Measurements from ENCODE around the gene CEMIP. TPM values are rescaled to one million over a fixed set of nuclear protein-coding genes. Genes with fewer than 3 reads are reported as not detected.

Gene CEMIP
- total and polyA plus RNA-seq, 7 experiments from 2014 or later, result 0.02 TPM; not detected in 6

DNA sequence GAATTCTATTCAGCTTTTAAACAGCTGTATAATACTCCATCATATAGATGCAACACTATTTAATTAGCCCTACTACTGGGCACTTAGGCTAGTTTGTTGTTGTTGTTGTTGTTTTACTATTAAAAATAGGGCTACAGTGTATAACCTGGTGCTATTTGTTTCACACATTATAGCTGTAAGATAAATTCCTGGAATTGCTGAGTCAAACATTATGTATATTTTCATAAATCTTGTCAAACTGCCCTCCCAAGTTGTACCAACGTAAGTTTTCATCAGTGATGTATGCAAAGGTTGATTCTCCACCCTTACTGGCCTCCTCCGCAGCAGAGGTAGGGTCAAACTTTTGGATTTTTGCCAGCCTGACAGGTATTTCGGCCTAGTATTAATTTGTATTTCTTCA, 3.8 kb upstream of the CEMIP start:
- Histone ChIP-seq H3K4me1 (ENCODE audit: control insufficient read depth in 2 of 2, insufficient read depth in 2 of 2, low read length in 2 of 2) (no peaks in the 10 kb centered on the region), H3K27me3 (ENCODE audit: control insufficient read depth in 2 of 2, insufficient read depth in 2 of 2, low read length in 2 of 2) (peaks cover 4 to 17% of the 10 kb centered on the region in 2 donors), H3K36me3 (ENCODE audit: control insufficient read depth in 2 of 3, insufficient read depth in 3 of 3, low read length in 3 of 3) (no peaks in the 10 kb centered on the region), H3K27ac (ENCODE audit: low read depth, low read length) (no peak overlapping the region), H3K4me3 (ENCODE audit: low read length) (no peak overlapping the region), H3K9me3 (ENCODE audit: control insufficient read depth in 2 of 3, low read length in 3 of 3) (no peaks in the 10 kb centered on the region)
- Mint-ChIP-seq H3K36me3 (no peaks in the 10 kb centered on the region), H3K9me3 (no peaks in the 10 kb centered on the region), H3K27me3 (peaks cover 18 to 38% (median 23%) of the 10 kb centered on the region in 5 donors), H3K27ac (no peak overlapping the region), H3K4me3 (no peak overlapping the region), H3K4me1 (peaks cover 8 to 13% (median 8%) of the 10 kb centered on the region in 7 donors)
- no peak for ATAC-seq
- no peak for DNase-seq
- ChIA-PET CTCF (interaction anchor here (1.5 to 2.7 kb wide), 2 partner anchors 11 to 320 kb away, joined by 5 to 21 read pairs; no protein-coding TSS in a partner anchor), POLR2A (no interaction called here)
- intact Hi-C loops (cut with micrococcal nuclease), result loop anchor here (5.0 to 10.0 kb wide), 3 partner anchors 197 to 489 kb away; no protein-coding TSS in a partner anchor

DNA sequence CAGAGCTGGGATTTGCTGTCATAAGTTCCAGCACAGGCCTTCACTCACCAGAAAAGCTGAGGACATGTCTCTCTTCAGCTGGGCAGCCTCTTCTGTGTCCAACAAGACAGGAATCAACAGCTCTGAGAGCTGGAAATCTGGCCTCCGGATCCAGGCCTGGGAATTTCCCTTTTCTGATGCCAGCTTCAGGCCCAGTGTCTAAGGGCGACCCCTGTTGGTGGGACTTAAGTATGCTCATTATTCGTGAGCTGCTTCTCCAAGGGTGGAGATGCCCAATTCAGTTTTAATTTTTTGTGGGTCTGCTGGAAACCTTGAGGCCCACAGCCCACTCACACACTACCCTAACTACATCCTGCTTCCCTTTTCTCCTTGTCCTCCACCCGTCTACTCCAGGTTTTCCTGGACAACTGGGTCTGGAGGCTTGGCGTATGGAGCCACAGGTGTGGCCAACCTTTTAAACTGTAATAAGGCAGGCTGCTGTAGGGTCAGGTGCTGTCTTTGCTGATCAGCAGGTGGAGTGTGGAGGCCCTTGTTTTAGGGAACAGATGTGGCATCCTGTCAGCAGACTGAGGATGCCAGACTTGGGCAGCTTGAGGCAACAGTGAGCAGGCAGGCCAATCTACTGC, 2.6 kb upstream of the CEMIP start:
- intact Hi-C loops (cut with micrococcal nuclease), result loop anchor here (1.0 to 10.0 kb wide), 6 partner anchors 194 to 488 kb away; no protein-coding TSS in a partner anchor
- H3K36me3 Mint-ChIP-seq, result no peaks in the 10 kb centered on the region
- ATAC-seq (peak; percentile 78), DNase-seq (peak in 8 of 9 donors; percentile 13 to 66 (median 37))
- ChIA-PET CTCF (interaction anchor here (0.8 to 2.7 kb wide), 5 partner anchors 9 to 832 kb away, joined by 3 to 21 read pairs (median 5); no protein-coding TSS in a partner anchor), POLR2A (no interaction called here)
- no peak overlapping the region for H3K27ac ChIP-seq (ENCODE audit: low read depth, low read length)
- H3K27me3 Mint-ChIP-seq, result peaks cover 24 to 50% (median 28%) of the 10 kb centered on the region in 5 donors
- no peaks in the 10 kb centered on the region for H3K9me3 Mint-ChIP-seq
- no peaks in the 10 kb centered on the region for H3K36me3 ChIP-seq (ENCODE audit: control insufficient read depth in 2 of 3, insufficient read depth in 3 of 3, low read length in 3 of 3)
- no peaks in the 10 kb centered on the region for H3K4me1 ChIP-seq (ENCODE audit: control insufficient read depth in 2 of 2, insufficient read depth in 2 of 2, low read length in 2 of 2)
- no peak overlapping the region for H3K27ac Mint-ChIP-seq
- no peak overlapping the region for H3K4me3 ChIP-seq (ENCODE audit: low read length)
- no peak overlapping the region for H3K4me3 Mint-ChIP-seq
- H3K27me3 ChIP-seq (ENCODE audit: control insufficient read depth in 2 of 2, insufficient read depth in 2 of 2, low read length in 2 of 2), result peaks cover 4 to 17% of the 10 kb centered on the region in 2 donors
- H3K9me3 ChIP-seq (ENCODE audit: control insufficient read depth in 2 of 3, low read length in 3 of 3), result no peaks in the 10 kb centered on the region
- peaks cover 8 to 13% (median 8%) of the 10 kb centered on the region in 7 donors for H3K4me1 Mint-ChIP-seq

DNA sequence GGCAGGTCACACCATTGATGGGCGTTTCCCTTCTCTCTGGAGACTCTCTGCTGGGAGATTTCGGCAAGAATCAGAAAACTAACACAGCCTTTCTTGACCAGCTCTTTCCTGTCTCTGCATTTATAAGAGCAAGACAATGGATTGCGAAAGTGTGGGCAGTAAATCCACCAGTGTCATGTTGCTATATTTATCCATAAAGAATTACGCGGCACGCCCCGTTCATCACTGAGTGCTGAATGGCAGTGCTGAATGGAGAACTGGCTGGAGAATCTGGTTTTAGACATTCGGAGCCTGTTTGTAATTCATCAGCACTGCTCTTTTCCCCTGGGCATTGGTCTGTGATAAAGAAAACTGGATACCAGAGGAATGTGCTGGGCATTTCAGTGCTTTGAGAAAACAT, 2.0 kb upstream of the CEMIP start:
- Mint-ChIP-seq H3K27me3 (peaks cover 24 to 56% (median 30%) of the 10 kb centered on the region in 5 donors), H3K27ac (no peak overlapping the region), H3K4me1 (peaks cover 8 to 13% (median 8%) of the 10 kb centered on the region in 7 donors), H3K4me3 (no peak overlapping the region), H3K36me3 (no peaks in the 10 kb centered on the region), H3K9me3 (no peaks in the 10 kb centered on the region)
- Histone ChIP-seq H3K27ac (ENCODE audit: low read depth, low read length) (no peak overlapping the region), H3K4me3 (ENCODE audit: low read length) (no peak overlapping the region), H3K4me1 (ENCODE audit: control insufficient read depth in 2 of 2, insufficient read depth in 2 of 2, low read length in 2 of 2) (no peaks in the 10 kb centered on the region), H3K9me3 (ENCODE audit: control insufficient read depth in 2 of 3, low read length in 3 of 3) (no peaks in the 10 kb centered on the region), H3K27me3 (ENCODE audit: control insufficient read depth in 2 of 2, insufficient read depth in 2 of 2, low read length in 2 of 2) (peaks cover 4 to 17% of the 10 kb centered on the region in 2 donors), H3K36me3 (ENCODE audit: control insufficient read depth in 2 of 3, insufficient read depth in 3 of 3, low read length in 3 of 3) (no peaks in the 10 kb centered on the region)
- CTCF ChIA-PET, result interaction anchor here (0.6 to 2.7 kb wide), 5 partner anchors 9 to 321 kb away, joined by 3 to 21 read pairs (median 5); no protein-coding TSS in a partner anchor
- POLR2A ChIA-PET, result no interaction called here
- intact Hi-C loops (cut with micrococcal nuclease), result loop anchor here (2.0 to 10.0 kb wide), 4 partner anchors 195 to 488 kb away; no protein-coding TSS in a partner anchor
- peak; percentile 45 for ATAC-seq
- no peak for DNase-seq

DNA sequence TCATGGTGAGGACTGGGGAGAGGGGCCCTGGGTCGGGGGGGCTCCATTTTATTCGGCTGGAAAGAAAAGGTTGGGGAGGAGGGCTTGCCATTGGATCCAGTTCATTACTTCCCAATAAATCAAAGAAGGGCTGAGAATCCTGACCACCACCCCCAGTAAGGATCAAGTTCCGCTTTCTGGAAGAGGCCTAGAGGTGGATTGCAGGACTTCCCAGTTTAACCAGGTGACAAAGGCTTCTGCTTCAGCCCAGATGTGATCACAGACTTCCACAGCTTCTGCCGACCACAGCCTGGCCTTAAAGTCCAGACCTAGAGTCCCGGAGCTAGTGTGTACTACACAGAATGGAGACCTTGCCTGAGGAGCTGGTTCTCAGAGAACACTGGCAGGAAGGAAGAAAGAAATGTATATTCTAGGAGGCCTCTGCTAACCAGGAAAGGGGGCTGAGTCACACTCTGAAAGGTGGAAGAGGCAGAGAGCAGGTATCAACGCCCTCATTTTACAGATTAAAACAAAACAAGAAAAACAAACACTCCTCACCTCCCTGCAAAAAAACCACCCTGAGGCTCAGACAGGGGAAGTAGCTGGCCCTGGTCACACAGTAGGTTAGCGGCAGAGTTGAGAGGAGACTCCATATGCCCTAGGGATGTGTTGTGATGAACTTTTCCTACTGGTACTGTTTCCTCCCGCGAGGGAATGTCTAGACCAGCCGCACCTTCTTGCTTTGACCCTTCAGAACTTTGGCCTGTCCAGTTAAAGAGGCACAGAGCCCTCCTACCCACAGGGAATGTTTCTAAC, 1.1 kb upstream of the CEMIP start:
- ChIA-PET POLR2A (no interaction called here), CTCF (interaction anchor here (0.6 to 1.0 kb wide), 2 partner anchors 195 to 322 kb away, joined by 3 to 4 read pairs; no protein-coding TSS in a partner anchor)
- Histone ChIP-seq H3K36me3 (ENCODE audit: control insufficient read depth in 2 of 3, insufficient read depth in 3 of 3, low read length in 3 of 3) (no peaks in the 10 kb centered on the region), H3K9me3 (ENCODE audit: control insufficient read depth in 2 of 3, low read length in 3 of 3) (no peaks in the 10 kb centered on the region), H3K4me3 (ENCODE audit: low read length) (no peak overlapping the region), H3K27ac (ENCODE audit: low read depth, low read length) (no peak overlapping the region), H3K4me1 (ENCODE audit: control insufficient read depth in 2 of 2, insufficient read depth in 2 of 2, low read length in 2 of 2) (no peaks in the 10 kb centered on the region), H3K27me3 (ENCODE audit: control insufficient read depth in 2 of 2, insufficient read depth in 2 of 2, low read length in 2 of 2) (peaks cover 4 to 17% of the 10 kb centered on the region in 2 donors)
- Mint-ChIP-seq H3K36me3 (no peaks in the 10 kb centered on the region), H3K4me3 (peak overlapping the region in 3 of 10 donors; percentile 5 to 50 (median 19)), H3K27ac (no peak overlapping the region), H3K4me1 (peaks cover 8 to 14% (median 11%) of the 10 kb centered on the region in 7 donors), H3K27me3 (peaks cover 24 to 64% (median 36%) of the 10 kb centered on the region in 5 donors), H3K9me3 (no peaks in the 10 kb centered on the region)
- intact Hi-C loops (cut with micrococcal nuclease), result loop anchor here (2.0 to 10.0 kb wide), 4 partner anchors 194 to 487 kb away; no protein-coding TSS in a partner anchor
- DNase-seq (no peak), ATAC-seq (no peak)

DNA sequence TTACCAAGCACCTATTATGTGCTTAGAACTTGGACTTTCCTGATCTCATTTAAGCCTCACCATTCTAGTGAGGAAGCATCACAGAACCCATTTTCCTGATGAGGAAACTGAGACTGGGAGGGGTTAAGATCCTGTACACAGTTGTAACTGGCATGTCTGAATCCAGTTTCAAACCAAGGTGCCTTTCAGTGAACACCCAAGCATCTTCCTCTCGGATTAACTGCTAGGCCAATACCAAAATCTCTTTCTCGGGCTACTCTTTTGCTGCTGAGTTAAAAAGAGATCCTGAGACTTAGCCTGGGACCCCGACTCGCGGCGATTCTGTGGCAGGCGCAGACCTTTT, 578 bp upstream of the CEMIP start:
- Histone ChIP-seq H3K27ac (ENCODE audit: low read depth, low read length) (no peak overlapping the region), H3K4me3 (ENCODE audit: low read length) (no peak overlapping the region), H3K27me3 (ENCODE audit: control insufficient read depth in 2 of 2, insufficient read depth in 2 of 2, low read length in 2 of 2) (peaks cover 4 to 17% of the 10 kb centered on the region in 2 donors), H3K36me3 (ENCODE audit: control insufficient read depth in 2 of 3, insufficient read depth in 3 of 3, low read length in 3 of 3) (no peaks in the 10 kb centered on the region), H3K4me1 (ENCODE audit: control insufficient read depth in 2 of 2, insufficient read depth in 2 of 2, low read length in 2 of 2) (no peaks in the 10 kb centered on the region), H3K9me3 (ENCODE audit: control insufficient read depth in 2 of 3, low read length in 3 of 3) (no peaks in the 10 kb centered on the region)
- CTCF ChIA-PET, result interaction anchor here (1.0 kb wide), 1 partner anchor 323 kb away, joined by 3 read pairs; no protein-coding TSS in a partner anchor
- intact Hi-C loops (cut with micrococcal nuclease), result loop anchor here (5.0 to 10.0 kb wide), 3 partner anchors 194 to 486 kb away; no protein-coding TSS in a partner anchor
- Mint-ChIP-seq H3K4me3 (no peak overlapping the region), H3K27me3 (peaks cover 23 to 69% (median 36%) of the 10 kb centered on the region in 5 donors), H3K27ac (no peak overlapping the region), H3K36me3 (no peaks in the 10 kb centered on the region), H3K4me1 (peaks cover 12 to 20% (median 15%) of the 10 kb centered on the region in 7 donors), H3K9me3 (no peaks in the 10 kb centered on the region)
- POLR2A ChIA-PET, result no interaction called here
- ATAC-seq, result no peak
- DNase-seq, result no peak

DNA sequence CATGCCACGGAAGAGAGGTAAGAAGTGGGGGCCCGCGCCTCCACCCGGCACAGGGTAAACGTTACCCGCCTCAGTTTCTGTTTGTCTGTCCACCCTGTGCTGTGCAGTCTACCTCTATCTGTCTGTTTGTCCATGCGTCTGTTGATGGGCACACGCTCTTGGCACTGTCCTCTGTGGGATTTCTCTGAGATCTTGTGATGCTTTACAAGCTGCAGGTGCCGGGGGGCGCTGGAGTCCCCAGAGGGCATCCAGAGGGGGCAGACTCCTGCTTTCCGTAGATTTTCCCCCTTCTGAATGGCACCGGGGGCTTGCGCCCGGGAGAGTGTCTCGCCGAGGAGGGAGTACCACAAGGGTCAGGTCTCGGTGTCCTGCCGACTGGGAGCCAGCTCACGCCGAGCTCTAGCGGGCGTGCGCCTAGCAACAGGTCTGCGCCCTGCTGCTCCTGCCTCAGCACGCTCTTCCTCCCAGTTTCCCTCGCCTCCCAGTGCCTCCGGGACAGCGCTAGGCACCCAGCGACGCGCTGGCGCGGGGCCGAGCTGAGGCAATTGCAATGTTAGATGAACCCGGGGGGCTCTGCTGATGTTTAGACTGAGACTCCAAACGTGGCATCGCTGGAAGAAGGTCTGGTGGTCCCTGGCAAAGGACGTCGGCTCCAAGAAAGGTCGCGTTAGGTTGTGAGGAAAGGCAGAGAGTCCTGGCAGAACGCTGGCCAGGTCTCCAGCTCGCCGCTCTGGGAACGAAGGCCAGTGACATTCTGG, 667 bp downstream of the CEMIP start:
- ATAC-seq (no peak), DNase-seq (no peak)
- Histone ChIP-seq H3K27me3 (ENCODE audit: control insufficient read depth in 2 of 2, insufficient read depth in 2 of 2, low read length in 2 of 2) (peaks cover 4 to 17% of the 10 kb centered on the region in 2 donors), H3K27ac (ENCODE audit: low read depth, low read length) (no peak overlapping the region), H3K4me1 (ENCODE audit: control insufficient read depth in 2 of 2, insufficient read depth in 2 of 2, low read length in 2 of 2) (no peaks in the 10 kb centered on the region), H3K4me3 (ENCODE audit: low read length) (no peak overlapping the region), H3K36me3 (ENCODE audit: control insufficient read depth in 2 of 3, insufficient read depth in 3 of 3, low read length in 3 of 3) (no peaks in the 10 kb centered on the region), H3K9me3 (ENCODE audit: control insufficient read depth in 2 of 3, low read length in 3 of 3) (no peaks in the 10 kb centered on the region)
- ChIA-PET POLR2A (no interaction called here), CTCF (no interaction called here)
- H3K9me3 Mint-ChIP-seq, result no peaks in the 10 kb centered on the region
- peaks cover 15 to 25% (median 17%) of the 10 kb centered on the region in 7 donors for H3K4me1 Mint-ChIP-seq
- peaks cover 19 to 74% (median 36%) of the 10 kb centered on the region in 5 donors for H3K27me3 Mint-ChIP-seq
- H3K36me3 Mint-ChIP-seq, result no peaks in the 10 kb centered on the region
- H3K4me3 Mint-ChIP-seq, result peak overlapping the region in 8 of 10 donors; percentile 62 to 81 (median 74)
- intact Hi-C loops (cut with micrococcal nuclease), result loop anchor here (2.0 to 10.0 kb wide), 4 partner anchors 25 to 485 kb away; no protein-coding TSS in a partner anchor
- H3K27ac Mint-ChIP-seq, result no peak overlapping the region

All from naive thymus-derived CD4-positive, alpha-beta T cell (primary cell).